HG03135 (cell line): ENCODE data around the gene YIPF3.
"Not testable (repeated sequence)": the region's sequence is repeated elsewhere in the genome, so short reads cannot be mapped to it uniquely, and the experiment has no call there.

Experiments used
- ATAC-seq: cut with Tn5 transposase; IDR thresholded peaks from one replicate; pipeline ENCODE4 v1.9.1; 2021; ENCODE audit warnings: mild to moderate bottlenecking, moderate library complexity; ENCODE audit not compliant: unreplicated experiment

YIPF3 gene

GRCh38 chr6:43467265-43467664 is 49.5 kb downstream of the YIPF3 start:
- ATAC-seq = not testable (repeated sequence)

- no peak for ATAC-seq
Measured at GRCh38 chr6:43465948-43466347, 50.8 kb downstream of the YIPF3 start.

- ATAC-seq = no peak
Measured at GRCh38 chr6:43464337-43464736, 52.4 kb downstream of the YIPF3 start.

DNA sequence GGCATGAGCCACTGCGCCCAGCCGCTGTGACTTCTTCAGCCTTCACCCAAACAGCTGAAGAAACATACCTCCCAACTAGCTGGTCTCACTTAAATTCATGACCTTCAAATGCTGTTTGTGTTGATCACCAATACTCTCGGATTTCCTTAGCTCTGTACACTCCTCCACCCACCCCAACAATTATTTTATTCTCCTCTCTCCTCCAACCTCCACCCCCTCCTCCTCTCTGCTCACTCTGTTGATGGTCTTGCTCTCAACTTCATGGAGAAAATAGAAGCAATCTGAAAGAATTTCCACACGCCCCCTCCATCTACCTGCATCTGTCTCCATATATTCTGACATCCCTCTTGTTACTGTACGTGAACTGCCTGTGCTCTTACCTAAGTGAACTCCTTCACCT is 54.8 kb downstream of the YIPF3 start:
- no peak for ATAC-seq
